Endothelial cell of coronary artery (primary cell): Measurements from ENCODE around the gene ZNG1C. TPM values are rescaled to one million over a fixed set of nuclear protein-coding genes. Genes with fewer than 3 reads are reported as not detected.

Experiments
- total RNA-seq: library from RNA; depleted of rRNA; stranded (reverse); fragments of >200 nt; gene quantifications from 2 replicates; pipeline ENCODE4 v1.2.3, GENCODE V29; 2014

The ZNG1C gene
- 29.6 and 36.7 TPM in 2 replicates for total RNA-seq

GRCh38 chr9:68241683-68242082 lies at the start of gene ZNG1C:
Gene ZNG1C, plus strand, starts transcription at chr9:68241983. Its CDS starts 49 bp downstream, at chr9:68242032.

GRCh38 chr9:68302567-68302966 lies 60.8 kb downstream of the ZNG1C start, which contains the start of gene FOXD4L3:
Gene FOXD4L3, plus strand, starts transcription at chr9:68302867. Its CDS starts 85 bp downstream, at chr9:68302952.

Other genes with a start within 250 kb of the ZNG1C start
- gene FOXD4L3, start 60.9 kb downstream of the ZNG1C start, total RNA-seq = 0.09 TPM in 1 of 2 replicates, not detected in the other
- gene PGM5, start 114.6 kb downstream of the ZNG1C start, total RNA-seq = 1.1 TPM in 1 of 2 replicates, not detected in the other